GM11168 (cell line): ENCODE measurements around the gene TSPAN9.

Experiments used
- in situ Hi-C: fragments of 300-500 bp; cut with MboI; formaldehyde crosslinking; loops from one replicate; pipeline ENCODE4 v1.12.0; 2022; ENCODE audit warnings: low sequenced_read_pairs; ENCODE audit not compliant: unreplicated experiment

The TSPAN9 gene

DNA sequence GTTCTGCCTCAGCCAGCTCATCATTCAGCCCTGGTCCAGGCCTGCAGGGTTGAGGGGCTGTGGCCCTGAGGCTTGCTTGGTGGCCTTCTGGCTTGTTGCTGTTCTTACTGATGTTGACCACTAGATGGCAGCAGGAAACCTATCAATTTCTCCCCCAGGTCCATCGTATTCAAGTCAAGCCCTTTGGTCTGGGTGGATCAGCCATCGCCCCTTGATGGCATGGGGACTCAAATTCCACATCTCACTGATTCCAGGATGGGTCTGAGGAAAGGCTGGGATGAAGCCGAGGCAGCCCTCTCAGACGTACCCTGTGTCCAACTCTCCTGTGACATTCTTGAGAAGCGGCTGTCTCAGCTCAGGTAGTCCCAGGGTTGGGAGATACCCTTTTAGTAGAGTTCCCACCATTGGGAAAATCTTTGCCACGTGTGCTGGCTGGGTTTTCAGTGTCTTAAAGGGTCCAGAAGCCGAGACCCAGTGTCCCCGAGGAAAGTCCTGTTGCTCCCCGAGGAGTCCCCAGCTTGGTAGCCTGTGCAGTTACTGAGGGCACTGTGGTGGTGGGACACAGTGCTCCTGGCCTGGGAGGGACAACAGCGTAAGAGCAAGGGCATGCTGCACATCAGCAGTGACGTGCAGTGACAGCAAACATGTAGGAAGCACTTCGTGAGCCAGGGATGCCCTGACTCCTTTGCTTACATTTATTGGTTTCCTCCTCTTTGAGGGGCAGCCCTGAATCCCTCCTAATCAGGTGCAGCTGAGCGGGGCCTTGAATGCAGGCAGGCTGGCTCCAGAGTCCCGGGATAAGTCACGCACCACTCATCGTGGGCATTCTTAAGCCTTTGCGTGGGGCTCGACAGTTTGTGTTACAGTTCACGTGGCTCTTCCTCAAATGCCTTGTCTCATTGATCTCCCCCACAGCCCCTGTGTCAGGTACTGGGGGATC lies 58.6 kb downstream of the TSPAN9 start:
- in situ Hi-C loops, result loop anchor here (5.0 to 25.0 kb wide), 2 partner anchors 67 to 127 kb away; no protein-coding TSS in a partner anchor

DNA sequence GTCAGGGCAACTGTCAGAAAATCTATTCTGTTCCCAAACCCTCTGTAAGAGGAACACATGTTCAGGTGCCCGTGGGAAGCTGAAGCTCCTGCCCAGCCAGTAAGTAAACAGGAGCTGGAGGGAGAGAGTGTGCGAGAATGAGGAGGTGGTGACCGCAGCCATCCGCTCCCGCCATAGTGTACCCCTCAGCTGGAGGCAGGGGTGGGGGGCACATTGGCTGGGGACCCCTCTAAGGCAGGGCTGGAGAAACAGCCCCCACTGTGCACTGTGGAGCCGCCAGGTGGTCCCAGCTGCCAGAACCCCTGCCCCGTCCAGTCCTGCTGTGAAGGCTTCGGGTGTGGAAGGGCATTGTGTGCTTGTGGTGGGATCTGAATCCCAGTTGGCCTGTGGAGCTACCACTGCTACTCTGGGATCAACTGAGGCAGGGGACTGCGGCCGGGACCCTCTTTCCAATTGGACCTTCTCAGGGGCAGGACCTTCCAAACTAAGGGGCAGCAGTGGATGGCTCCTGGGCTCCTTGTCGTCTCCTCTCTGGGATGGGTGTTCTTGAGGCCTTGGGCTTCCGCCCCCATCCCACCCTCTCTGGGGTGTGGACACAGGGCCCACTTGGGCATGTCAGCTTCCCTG lies 59.6 kb downstream of the TSPAN9 start:
- in situ Hi-C loops, result loop anchor here (5.0 to 25.0 kb wide), 2 partner anchors 66 to 126 kb away; no protein-coding TSS in a partner anchor

DNA sequence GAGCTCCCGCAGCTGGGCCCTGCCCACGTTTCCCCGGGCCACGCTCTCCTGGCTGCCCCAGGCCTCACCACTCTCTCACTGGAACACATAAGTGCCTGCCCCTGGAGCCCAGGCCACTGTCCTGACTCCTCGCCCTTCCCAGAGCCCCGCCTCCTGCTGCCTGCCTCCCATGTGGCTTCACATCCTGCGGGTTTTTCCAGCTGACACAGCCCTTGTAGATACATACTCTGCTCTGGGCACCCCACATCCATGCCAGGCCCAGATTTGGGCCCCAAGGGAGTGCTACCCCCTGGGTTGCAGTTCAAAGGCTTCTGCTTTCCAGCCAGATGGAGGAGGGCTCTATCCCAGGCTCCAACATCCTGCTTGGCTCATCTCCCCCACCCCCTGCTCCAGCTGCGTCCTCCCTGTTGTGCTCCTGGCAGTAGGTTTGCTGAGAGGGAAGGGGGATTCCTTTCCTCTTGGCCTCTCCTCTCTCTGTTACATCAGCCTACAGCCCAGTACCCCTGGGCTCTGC lies 60.1 kb downstream of the TSPAN9 start:
- in situ Hi-C loops, result loop anchor here (5.0 to 25.0 kb wide), 2 partner anchors 65 to 125 kb away; no protein-coding TSS in a partner anchor

- in situ Hi-C loops, result loop anchor here (5.0 to 25.0 kb wide), 2 partner anchors 64 to 124 kb away; no protein-coding TSS in a partner anchor
Observed at GRCh38 chr12:3137814-3138445, 60.8 kb downstream of the TSPAN9 start.

DNA sequence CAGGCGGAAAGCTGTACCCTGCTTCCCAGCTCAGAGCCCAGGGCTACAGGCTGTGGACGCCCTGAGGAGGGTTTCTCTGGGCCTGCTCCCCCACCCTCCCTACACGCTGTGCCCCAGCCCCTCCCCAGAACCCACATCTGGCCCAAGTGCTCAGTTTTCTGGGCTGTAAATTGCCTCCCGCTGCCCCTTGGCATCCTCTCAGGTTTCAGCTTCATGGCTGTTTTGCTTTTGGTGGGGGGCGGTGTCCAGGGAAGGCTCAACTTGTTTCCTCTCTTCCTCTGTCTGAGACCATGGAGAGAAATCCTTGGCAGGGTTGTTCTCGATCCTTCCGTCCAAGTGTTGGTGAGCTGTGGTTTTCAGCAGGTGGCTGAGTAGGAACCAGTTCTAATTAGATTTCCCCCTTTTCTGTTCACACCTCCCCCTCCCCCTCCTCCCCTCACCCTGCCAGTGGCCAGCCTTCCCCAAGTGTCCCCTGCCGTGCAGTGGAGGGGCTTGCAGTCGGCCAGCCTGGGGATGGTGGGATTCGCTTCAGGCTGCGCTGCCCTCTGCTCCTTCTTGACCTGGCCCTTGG lies 61.8 kb downstream of the TSPAN9 start:
- in situ Hi-C loops, result loop anchor here (5.0 to 25.0 kb wide), 2 partner anchors 63 to 123 kb away; no protein-coding TSS in a partner anchor

GRCh38 chr12:3139760-3140159 lies 62.6 kb downstream of the TSPAN9 start:
- in situ Hi-C loops, result loop anchor here (5.0 to 25.0 kb wide), 2 partner anchors 63 to 123 kb away; no protein-coding TSS in a partner anchor

- in situ Hi-C loops, result loop anchor here (25.0 kb wide), 1 partner anchor 122 kb away; no protein-coding TSS in a partner anchor
Observed at GRCh38 chr12:3140284-3140683, 63.1 kb downstream of the TSPAN9 start.

DNA sequence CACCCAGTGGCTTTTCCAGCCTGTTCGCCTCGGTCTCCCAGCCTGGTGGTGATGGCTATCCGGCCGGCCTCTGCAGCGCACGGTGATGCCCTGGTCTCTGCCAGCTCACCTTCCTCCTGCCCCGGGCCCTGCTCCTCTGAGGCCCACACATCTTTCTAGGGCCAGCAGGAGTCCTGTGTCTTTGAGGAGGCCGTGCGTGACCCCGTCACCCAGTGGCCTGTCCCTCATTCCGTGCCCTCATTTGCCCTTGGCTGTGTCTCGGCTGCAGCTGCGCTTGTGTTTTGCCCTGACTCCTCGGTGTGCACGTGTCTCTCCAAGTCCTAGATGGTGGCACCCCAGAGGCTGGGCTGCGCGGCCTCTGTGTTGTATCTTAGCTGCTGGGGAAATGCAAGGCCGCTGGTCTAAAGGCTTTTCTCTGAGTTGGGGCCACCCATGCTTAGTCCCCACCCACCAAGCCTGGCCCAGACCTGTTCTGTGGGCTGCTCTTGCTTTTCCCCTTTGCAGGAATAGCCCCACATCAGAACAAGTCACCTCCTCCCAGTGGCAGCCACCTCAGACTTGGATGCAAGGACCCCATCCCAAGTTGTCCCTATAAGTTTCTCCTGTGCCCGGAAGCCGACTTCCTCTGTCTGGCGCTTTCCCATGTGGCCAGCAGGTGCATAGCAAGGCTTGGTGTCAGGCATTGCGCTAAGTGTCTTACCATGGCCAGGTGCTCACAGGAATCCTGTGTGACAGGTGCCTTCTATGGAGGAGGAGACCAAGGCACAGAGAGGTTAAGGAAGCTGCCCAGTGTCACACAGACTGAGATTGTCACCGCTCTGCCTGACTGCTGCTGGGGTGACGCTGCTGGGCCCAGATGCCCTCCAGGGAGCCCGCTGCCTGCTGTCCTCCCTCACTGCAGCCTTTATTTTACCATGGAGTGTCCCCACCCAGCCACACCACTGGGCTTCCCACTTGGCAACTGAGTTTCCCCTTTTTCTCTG lies 64.5 kb downstream of the TSPAN9 start:
- in situ Hi-C loops, result loop anchor here (25.0 kb wide), 1 partner anchor 121 kb away; no protein-coding TSS in a partner anchor

GRCh38 chr12:3142386-3142785 lies 65.2 kb downstream of the TSPAN9 start:
- in situ Hi-C loops, result loop anchor here (25.0 kb wide), 1 partner anchor 120 kb away; no protein-coding TSS in a partner anchor

DNA sequence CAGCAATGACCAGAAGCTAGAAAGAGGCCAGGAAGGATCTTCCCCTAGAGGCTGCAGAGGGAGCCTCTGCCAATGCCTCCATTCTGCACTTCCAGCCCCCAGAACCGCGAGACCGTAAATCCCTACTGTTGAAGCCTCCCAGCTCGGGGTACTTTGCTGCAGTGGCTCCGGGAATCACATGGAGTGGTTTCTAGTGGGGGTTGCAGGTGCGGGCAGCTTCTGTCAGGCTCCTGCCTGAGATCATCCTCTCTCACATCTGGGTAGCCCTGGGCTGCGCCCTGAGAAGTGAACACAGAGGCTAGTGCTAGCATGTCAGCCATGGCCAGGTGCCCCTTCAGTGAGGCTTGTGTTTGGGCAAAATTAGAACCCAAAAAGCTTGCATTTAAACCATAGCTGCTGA lies 67.3 kb downstream of the TSPAN9 start:
- in situ Hi-C loops, result loop anchor here (25.0 kb wide), 1 partner anchor 118 kb away; no protein-coding TSS in a partner anchor

GRCh38 chr12:3145033-3145432 lies 67.9 kb downstream of the TSPAN9 start:
- in situ Hi-C loops, result loop anchor here (25.0 kb wide), 1 partner anchor 117 kb away; no protein-coding TSS in a partner anchor

DNA sequence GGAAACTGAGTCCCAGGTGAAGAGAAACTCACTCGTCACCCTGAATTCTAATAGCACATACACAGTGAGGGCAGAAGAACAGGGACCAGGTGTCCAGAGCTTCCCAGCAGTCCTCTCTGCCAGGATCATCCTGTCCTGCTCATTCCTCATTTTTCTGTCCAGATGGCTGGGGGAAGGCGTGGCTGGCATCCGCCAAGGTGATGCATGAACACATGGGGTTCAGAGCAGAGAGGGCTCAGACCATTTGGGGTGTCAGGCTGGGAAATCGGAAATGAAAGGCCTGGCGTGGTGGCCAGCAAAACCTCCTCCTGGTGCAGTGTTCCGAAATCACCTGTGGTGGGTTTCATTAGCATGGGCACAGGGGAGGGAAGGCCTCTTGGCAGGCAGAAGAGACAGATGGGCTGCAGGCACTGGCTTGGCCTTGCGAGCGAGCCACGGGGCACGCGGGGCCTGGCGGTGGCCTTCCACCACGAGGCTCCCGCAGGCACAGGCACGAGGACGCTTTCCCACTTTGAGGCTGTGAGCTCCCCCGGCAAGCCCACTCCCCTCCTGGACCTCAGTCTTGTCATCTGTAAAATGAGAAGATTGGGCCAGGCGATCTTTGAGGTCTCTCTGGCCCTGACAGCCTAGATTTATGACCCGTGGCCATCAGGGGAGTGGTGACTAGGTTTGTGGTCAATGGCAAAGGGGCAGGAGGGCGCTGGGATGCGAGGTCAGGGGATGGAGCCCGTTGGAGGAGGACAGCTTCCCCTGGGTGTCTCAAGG lies 68.5 kb downstream of the TSPAN9 start:
- in situ Hi-C loops, result loop anchor here (25.0 kb wide), 1 partner anchor 117 kb away; no protein-coding TSS in a partner anchor

DNA sequence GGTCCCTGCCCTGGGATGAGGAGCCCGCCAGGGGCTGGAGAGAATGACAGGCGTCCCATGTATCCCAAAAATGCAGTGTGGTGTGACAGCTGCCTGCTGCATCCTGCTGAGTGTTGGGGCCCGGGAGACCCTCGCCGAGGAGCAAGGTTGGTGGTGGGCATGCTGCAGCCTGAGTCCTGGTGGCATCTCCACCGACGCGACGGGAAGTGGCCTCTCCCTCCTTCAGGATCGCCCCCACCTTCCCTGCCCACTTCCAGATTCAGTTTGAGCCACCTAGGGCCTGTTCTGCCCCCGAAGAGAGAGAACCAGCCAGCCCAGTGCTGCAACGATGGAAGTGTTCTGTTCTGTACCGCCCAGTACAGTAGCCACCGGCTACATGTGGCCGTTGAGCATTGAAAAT lies 70.1 kb downstream of the TSPAN9 start:
- in situ Hi-C loops, result loop anchor here (25.0 kb wide), 1 partner anchor 115 kb away; no protein-coding TSS in a partner anchor

- in situ Hi-C loops, result loop anchor here (25.0 kb wide), 1 partner anchor 114 kb away; no protein-coding TSS in a partner anchor
Observed at GRCh38 chr12:3148366-3149000, 71.3 kb downstream of the TSPAN9 start.

DNA sequence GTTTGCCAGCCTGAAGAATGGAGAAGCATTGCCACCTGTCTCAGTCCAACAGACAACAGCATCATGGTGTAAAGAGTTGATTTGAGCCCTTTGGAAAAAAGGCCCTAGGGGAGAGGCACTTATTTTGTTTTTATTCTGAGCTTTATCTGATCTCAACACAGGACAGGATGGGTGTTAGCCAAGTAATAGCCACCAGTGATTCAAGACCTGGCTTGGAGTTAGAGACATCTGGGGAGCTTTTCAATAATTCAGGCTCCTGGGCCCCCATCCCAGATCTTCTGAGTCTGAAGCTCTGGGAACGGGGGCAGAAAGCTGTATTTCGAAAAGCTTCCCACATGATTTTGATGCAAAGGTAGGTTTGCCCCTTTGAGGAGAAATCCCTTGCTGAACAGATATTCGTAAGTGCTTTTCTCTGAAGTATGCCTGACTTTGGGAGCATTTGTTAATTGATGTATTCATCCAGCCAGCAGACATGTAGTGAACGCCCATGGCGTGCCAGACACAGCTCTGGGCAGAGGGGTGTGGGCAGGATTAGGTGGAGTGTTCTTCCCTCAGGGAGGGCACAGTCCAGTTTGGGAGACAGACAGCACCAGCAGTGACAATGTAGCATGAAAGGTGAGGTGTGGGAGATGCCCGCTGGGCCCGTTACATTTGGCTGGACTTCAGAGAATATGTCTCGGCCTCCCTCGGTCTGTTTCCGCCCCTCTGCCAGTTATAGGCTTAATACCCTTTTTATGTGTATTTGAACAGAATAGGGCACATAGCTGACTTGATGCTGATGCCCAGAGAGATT lies 72.5 kb downstream of the TSPAN9 start:
- in situ Hi-C loops, result loop anchor here (25.0 kb wide), 1 partner anchor 113 kb away; no protein-coding TSS in a partner anchor

- in situ Hi-C loops, result no loop called here
Observed at GRCh38 chr12:3150308-3150670, 73.1 kb downstream of the TSPAN9 start.
